ENCODE results near the gene ZNF319.

GRCh38 chr16:57999971-58000705, at the start of gene ZNF319:
- TF ChIP-seq POLR2A (IDR thresholded peaks at IDR 0.05; ENCODE audit: low read depth, low read length) (no peak), POLR2AphosphoS5 (IDR thresholded peaks at IDR 0.05; ENCODE audit: low read depth, low read length) (no peak), SPI1 (IDR thresholded peaks at IDR 0.05; ENCODE audit: low read depth, low read length) (no peak), TAF1 (IDR thresholded peaks at IDR 0.05; ENCODE audit: low read depth, low read length) (no peak)
